HG02943 (cell line): ENCODE measurements around the gene DLGAP1.
"Not testable (repeated sequence)": the region's sequence is repeated elsewhere in the genome, so short reads cannot be mapped to it uniquely, and the experiment has no call there.

Experiments used
- ATAC-seq: cut with Tn5 transposase; IDR thresholded peaks from one replicate; pipeline ENCODE4 v1.9.1; 2021; ENCODE audit warnings: mild to moderate bottlenecking, low read depth, moderate library complexity; ENCODE audit not compliant: unreplicated experiment

Gene DLGAP1

DNA sequence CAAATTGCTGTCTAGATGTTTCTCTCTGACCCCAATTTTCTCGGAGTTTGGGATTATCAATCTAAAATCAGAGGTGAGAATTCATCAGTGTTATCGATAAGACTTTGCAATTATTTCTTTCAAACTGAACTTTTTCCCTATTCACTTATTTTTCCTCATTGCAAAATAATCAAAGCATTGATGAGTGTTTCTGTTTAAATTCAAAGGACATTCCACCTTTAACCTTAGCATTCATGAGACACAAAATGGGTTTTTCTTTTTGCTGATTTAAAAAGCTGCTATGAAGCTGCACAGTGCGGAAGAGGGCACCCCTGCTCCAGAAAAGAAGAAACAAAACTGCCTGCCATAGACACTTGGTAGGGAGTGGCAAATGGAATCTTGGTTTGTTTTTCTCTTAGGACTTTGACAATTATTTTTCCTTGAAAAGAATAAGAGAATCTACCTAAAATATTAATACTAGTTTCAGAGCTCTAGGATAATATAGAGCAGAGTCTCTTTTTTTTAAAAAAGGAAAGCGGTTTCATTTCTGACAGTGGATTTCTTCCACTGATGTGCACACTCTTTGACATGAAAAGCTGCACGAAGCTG lies 801.8 kb downstream of the DLGAP1 start:
- ATAC-seq: no peak

DNA sequence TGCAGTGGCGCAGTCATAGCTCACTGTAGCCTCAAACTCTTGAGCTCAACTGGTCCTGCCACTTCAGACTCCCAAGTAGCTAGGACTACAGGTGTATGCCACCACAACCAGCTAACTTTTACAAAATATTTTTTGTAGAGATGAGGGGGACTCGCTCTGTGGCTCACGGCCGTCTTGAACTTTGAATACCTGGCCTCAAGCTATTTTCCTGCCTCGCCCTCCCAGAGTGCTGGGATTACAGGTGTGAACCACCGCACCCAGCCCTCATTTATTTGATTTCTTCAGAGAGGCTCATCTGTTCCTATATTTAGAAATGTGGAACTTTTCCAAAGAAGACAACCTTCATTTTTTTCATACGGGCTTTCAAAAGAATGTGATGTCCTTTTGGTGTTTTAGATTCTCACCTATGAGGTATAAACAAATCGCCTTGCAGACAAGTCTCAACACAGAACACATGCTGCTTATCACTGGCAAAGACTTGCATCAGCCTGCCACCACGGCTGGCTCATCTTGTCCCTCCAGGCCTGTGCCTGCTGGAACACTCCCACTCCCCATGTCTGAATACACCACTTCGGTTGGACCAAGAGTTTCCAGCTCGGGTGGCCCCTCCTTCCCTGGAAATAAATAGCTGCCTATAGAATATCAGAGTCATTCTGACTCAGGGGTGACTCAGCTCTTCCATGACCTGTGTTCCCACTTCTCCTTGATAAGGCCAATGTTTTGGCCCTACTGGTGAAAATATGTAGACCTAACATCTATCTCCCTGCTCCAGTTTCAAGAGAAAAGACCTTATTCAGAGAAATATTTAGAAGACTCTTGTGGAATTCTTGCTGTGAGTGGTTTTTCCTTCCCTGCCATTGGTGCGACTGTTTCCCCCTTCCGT lies 802.5 kb downstream of the DLGAP1 start:
- no peak for ATAC-seq

DNA sequence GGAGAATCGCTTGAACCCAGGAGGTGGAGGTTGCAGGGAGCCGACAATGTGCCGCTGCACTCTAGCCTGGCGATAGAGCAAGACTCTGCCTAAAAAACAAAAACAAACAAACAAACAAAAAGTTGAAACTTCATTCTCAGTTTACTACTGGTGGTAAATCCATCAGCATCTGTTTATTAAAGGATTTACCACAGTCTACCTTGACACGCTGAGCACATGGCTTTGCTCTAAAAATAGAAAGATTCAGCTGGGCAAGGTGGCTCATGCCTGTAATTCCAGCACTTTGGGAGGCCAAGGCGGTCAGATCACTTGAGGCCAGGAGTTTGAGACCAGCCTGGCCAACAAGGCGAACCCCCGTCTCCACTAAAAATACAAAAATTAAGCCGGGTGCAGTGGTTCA lies 803.8 kb downstream of the DLGAP1 start:
- ATAC-seq: no peak

DNA sequence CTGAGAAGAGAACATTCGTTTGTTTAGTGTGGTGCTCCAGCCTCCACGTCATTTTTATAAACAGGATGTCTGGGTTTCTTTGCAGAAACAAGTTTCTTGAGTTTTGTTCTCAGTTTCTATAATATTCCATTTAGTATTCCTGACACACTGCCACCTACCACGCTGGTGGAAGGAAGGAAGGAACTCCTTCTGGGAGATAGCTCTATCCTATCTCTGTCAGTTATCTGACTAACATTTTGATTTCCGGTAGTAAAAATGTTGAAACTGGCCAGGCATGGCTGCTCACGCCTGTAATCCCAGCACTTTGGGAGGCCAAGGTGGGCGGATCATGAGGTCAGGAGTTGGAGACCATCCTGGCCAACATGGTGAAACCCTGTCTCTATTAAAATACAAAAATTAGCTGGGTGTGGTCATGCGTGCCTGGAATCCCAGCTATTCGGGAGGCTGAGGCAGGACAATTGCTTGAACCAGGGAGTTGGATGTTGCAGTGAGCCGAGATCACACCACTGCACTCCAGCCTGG lies 804.5 kb downstream of the DLGAP1 start:
- not testable (repeated sequence) for ATAC-seq

DNA sequence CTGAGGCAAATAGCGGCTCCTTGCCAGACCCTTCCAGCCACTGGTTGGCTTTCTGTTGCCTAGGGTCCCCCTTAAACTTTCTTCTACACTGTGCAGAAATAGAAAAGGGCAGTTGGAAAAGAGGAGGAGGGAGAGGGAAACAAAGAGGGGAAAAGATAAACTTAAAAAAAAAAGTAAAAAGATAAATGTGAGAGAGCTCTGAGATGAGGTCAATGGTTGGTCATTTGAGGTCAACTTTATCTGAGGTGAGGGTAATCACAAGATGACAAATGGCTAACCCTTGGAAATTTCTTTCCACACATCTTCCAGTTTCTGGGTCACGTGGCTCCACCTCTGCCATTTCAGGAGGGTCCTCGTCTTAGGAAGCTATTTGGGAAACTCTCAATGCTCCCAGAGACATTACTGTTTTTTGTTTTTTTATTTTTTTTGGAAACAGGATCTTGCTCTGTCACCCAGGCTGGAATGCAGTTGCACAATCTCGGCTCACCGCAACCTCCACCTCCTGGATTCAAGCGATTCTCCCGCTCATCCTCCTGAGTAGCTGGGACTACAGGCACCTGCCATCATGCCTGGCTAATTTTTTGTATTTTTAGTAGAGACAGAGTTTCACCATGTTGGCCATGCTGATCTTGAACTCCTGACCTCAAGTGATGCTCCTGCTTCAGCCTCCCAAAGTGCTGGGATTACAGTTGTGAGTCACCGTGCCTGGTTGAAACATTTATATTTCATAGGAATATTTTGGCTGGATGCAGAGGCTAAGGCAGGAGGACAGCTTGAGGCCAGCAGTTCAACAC lies 805.3 kb downstream of the DLGAP1 start:
- no peak for ATAC-seq

DNA sequence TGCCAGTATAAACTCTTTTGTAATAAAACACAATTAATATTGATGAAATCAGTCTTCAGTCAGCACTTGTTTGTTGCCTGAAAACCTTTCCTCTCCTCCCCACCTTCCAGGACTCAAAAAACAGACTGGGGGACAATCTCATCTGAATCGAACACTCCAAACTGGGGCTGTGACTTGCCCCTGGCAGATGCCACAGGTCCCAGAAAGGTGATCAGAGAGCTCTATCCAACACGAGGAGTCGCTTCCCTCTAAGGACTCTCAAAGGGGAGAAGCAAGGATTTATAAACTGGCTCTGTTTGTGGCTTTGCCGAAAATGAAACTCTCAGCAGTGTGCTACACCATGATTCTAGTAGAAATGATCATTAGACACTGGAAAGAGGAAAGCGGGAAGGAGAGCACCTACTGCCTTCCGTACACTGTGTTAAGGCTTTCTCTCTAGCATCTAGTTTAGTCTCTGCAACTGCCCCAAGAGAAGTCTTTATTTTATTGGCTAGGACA lies 805.9 kb downstream of the DLGAP1 start:
- no peak for ATAC-seq

DNA sequence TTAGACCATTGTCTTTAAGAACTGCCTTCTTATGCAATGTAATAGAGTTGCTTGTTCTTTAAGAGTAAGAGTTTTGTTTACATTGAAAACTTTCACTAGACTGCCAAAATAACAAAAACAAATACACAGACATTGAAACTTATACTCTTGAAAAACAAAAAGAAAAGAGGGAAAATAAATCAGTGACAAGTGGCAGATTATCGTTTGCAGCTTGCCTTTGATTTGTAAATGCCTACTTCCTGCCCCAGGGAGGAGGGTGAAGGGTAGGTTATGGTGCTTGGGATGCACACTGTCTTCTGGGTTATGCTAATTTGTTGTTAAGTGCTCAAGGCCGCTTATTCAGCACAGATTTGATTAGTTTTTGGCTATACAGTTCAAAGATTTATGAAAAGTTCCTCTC lies 806.5 kb downstream of the DLGAP1 start:
- ATAC-seq: no peak

DNA sequence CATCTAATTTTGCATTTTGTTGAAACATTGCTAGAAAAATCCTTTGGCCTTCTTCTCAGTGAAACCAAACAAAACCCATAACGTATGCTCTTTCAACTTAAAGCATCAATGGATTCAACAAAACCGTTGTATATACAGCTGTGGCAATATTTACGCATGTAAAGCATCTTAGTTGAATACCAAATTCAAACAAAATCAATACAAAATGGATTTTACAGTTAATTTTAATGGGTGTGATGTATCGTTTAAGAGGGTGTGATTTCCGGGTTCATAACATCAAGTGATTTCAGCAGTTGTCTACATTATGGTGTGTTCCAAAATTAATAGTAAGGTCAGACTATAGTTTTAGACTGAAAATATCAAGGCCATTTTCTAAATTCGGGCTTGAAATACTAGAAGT lies 806.9 kb downstream of the DLGAP1 start:
- ATAC-seq: no peak

DNA sequence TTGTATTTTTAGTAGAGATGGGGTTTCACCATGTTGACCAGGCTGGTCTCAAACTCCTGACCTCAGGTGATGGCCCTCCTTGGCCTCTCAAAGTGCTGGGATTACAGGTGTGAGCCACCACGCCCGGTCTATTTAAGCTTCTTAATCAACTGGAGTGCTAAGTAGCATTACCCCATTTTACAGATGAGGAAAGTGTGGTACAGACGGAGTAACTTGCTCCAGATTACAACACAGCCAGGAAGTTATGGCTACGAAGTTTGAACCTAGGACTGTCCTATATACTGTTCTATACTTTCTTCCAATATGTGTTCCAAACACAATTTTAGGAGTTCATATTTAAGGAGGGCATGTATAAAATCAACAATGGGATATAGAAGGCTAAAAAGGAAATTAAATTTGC lies 807.5 kb downstream of the DLGAP1 start:
- no peak for ATAC-seq

DNA sequence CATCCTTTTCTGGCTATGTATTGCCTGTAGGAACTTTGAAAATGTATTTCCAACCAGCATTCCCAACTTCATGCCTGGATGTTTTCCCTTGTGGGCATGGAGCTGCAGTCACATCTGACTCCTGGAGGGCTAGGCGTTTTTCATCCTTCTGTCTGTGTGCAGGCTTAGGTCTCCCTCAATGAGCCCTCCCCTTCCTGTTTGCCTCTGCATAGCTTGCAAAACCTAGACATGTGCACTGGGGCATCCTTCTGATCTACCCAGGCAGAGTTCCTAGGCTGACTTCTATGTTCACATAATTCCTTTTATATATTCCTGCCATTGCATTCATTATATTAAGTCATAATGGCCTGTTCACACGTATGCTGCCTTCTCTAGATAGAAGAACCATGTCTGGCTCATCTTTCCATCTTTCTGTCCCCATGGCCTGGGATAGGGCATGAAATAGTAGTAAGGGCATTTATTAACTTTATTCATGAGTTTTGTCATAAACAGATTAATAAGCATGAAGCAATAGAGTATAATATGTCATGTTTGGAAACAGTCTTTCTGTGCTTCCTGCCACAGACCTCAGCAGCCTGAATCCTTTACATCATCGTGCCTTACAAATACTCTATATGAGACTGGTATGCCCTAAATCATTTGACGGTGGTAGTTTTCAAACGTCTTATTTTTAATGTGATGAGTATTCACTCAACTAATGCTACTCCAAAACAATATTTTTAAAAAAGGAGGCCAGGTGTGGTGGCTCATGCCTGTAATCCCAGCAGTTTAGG lies 809.5 kb downstream of the DLGAP1 start:
- ATAC-seq: no peak

DNA sequence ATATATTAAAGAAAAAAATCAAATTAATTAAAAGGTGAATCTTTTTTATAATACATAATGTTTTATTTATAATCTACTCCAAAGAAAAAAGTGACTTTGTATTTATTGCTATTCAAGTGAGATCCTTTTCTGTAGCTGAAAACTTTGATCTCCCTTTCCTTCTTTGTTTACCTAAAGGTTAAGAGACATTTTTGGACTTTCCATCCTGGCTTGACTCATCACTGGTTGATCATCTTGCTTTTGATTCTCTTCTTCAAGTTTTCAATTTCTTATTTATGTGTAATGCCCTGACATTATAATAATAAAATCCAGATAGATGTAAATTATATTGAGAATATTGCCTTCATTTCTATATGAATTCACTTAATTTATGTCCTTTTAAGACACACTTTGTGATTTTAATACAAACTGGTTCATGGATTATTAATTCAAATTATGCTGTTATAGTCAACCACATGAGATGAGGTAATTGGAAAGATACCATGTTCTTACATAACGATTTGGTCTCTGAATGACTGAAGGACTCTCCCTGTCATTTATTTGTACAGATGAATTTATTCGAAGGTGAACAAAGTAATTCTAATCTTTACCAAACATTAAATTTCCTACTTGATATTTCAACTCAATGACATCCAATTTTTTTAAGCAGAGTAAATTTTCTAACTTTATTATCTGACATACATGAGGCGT lies 820.7 kb downstream of the DLGAP1 start:
- no peak for ATAC-seq

DNA sequence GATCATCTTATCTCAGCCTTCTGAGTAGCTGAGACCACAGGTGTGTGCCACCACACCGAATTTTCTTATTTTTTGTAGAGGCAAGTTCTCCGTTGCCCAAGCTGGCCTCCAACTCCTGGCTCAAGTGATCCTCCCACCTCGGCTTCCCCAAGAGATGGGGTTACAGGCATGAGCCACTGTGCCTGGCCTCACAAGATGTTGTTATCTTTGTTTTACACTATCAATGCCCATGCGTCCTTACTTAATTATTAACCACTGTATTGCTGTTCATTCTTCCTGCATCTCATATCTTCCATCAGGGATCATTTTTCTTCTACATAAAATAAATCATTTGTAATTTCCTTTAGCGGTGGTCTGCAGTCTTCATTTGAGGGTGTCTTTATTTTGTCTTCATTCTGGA lies 823.2 kb downstream of the DLGAP1 start:
- ATAC-seq: no peak

DNA sequence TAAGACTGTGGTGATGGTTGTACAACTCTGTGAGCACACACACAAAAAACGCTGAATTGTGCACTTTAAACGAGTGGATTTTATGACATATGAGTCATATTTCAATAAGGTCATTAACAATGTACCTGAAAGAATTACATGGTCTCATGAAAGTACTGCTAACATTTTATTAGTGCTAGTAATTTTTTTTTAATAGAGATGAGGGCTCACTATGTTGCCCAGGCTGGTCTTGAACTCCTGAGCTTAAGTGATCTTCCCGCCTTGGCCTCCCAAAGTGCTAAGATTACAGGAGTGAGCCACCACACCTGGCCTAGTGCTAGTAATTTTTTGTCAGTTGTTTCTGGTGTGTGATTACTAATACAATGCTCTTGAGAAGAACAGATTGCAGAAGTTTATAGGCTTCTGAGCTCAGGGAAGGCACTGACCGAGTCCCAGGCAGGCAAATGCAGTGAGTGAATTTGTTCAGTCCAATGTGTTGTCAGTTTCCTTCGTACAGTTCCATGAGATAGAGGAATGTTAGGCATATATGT lies 828.1 kb downstream of the DLGAP1 start:
- ATAC-seq: no peak

DNA sequence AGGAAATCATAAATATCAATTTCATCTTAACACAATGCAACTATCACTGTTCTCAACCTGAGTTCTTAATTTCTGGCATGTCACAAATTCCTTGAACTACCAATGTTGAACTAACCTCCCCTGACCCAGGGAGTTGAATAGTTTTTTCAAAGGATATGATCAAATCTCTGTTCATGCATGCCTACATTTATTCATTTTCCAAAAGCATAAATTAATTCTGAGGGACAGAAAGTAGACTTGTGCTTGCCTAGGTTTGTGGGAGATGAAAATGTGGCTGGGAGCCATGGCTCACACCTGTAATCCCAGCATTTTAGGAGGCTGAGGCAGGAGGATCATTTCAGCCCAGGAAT lies 829.4 kb downstream of the DLGAP1 start:
- ATAC-seq: no peak

DNA sequence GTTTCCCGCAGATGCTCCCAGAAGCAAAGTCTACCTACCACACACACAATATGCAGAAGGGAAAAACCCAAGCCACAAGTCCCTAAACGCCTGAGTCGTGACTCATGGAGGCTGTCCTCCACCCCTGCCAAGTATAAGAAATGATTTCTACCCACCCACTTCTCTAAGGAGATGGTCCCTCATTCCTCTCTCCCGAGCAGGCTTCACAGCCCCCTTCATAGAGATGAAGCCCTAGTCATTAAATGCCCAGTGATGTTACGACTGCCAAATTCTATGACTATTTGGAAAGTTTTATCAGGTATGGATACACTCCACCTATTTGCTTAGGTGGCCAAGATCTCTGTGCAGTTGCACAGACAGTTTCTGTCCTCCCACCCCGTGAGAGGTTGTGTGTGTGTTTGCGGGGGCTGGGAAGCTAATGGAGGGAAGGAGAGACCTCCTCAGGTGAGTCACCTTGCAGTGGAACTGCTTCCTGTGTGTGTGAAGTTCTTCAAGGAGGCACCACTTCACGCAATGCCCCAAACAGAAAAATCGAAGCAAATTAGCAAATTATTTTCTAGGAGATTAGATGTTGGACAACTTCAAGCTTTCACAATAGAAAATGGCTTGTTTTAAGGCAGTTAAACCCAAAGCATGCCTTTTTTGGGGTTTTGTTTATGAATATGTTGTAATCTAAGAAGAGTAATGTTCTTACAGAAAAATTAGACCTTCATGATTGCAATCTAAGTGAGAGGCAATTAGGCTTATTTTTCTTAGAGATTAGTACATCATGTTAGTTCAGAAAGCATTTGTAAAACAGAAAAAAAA lies 830.0 kb downstream of the DLGAP1 start:
- ATAC-seq: no peak

DNA sequence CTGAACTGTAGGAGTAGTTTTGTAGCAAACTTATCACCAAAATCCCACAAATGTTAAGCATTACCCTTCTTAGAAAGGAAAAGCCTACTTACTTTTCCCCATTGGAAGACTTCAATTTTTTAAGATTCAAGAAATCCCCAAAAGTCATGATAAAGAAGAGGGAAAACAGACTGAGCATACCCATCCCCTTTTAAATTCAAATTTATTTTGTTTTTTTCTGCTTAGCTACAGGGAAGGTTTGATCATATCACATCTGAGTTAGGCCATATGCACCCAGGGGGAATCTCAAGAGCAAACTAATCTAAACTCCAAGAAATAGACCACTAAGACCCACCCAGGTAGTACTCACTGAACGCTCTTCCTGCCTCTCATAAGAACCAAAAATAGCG lies 830.6 kb downstream of the DLGAP1 start:
- no peak for ATAC-seq

DNA sequence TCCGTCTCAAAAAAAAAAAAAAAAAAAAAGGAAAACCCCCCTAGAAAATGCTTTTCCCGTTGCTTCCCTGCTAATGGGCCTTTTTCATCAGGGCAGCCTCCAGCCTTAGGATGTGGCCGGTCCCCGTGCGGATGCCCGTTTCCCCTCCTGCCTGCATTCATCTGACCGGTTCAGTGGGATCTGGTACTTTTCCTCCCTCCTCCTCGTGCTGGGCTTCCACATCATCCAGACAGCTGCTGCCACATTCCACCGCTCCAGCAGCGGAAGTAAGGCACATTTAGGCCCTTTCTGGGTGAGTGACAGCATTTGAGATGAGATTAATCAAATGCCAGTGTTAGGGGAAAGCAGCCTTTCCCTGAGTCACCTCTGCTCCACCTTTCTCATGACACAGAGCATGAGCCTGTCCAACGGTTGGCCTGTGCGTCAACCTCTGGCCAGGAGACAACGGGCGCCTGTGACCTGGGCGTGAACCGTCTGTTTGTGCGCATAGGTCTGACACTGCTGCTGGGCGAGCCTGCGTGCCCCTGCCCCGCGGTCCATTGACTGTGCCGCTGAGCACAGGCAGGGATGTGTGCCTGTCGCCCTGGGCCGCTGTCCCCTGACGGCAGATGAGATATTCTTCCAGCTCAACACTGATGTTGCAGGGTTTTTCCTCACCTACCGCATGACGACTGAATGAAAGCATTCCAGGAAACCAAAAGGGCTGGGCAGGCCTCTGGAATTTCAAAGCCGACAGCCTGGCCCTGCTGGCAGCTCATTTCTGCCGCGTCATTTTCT lies 831.1 kb downstream of the DLGAP1 start:
- no peak for ATAC-seq
